ENCODE measurements around the gene CGGBP1.

The CGGBP1 gene

GRCh38 chr3:88058581-88059379 lies at the start of gene CGGBP1, which contains the start of gene ZNF654:
CGGBP1 (minus strand) TSS chr3:88059005; CDS start chr3:88055976, 3,029 bp downstream.
ZNF654 (plus strand) TSS chr3:88059255; CDS start chr3:88059320, 65 bp downstream.
- DNase-seq (ENCODE audit: insufficient read length, low spot score), result peak; percentile 77
- peak; percentile 85 for FAIRE-seq
- peak; percentile 86 for TF ChIP-seq POLR2A (IDR thresholded peaks at IDR 0.05; ENCODE audit: low read depth, low read length)

GRCh38 chr3:88105325-88105724 lies 46.5 kb upstream of the CGGBP1 start:
- no peak for FAIRE-seq
- no peak for TF ChIP-seq POLR2A (IDR thresholded peaks at IDR 0.05; ENCODE audit: low read depth, low read length)
- DNase-seq (ENCODE audit: insufficient read length, low spot score), result no peak

- DNase-seq (ENCODE audit: insufficient read length, low spot score) (no peak), FAIRE-seq (no peak)
- no peak for TF ChIP-seq POLR2A (IDR thresholded peaks at IDR 0.05; ENCODE audit: low read depth, low read length)
These were observed 42.3 kb upstream of the CGGBP1 start for GRCh38 chr3:88101142-88101541.

- DNase-seq (ENCODE audit: insufficient read length, low spot score) (no peak), FAIRE-seq (no peak)
- no peak for TF ChIP-seq POLR2A (IDR thresholded peaks at IDR 0.05; ENCODE audit: low read depth, low read length)
These were observed 34.5 kb upstream of the CGGBP1 start for GRCh38 chr3:88093266-88093665.

- FAIRE-seq (no peak), DNase-seq (ENCODE audit: insufficient read length, low spot score) (no peak)
- no peak for TF ChIP-seq POLR2A (IDR thresholded peaks at IDR 0.05; ENCODE audit: low read depth, low read length)
These were observed 33.5 kb upstream of the CGGBP1 start for GRCh38 chr3:88092270-88092669.

- FAIRE-seq (no peak), DNase-seq (ENCODE audit: insufficient read length, low spot score) (no peak)
- no peak for TF ChIP-seq POLR2A (IDR thresholded peaks at IDR 0.05; ENCODE audit: low read depth, low read length)
These were observed 31.9 kb upstream of the CGGBP1 start for GRCh38 chr3:88090681-88091080.

GRCh38 chr3:88084097-88084501 lies 25.3 kb upstream of the CGGBP1 start:
- TF ChIP-seq POLR2A (IDR thresholded peaks at IDR 0.05; ENCODE audit: low read depth, low read length), result no peak
- FAIRE-seq, result no peak
- DNase-seq (ENCODE audit: insufficient read length, low spot score), result no peak

GRCh38 chr3:88082854-88083253 lies 24.0 kb upstream of the CGGBP1 start:
- TF ChIP-seq POLR2A (IDR thresholded peaks at IDR 0.05; ENCODE audit: low read depth, low read length), result no peak
- FAIRE-seq, result no peak
- no peak for DNase-seq (ENCODE audit: insufficient read length, low spot score)

GRCh38 chr3:88078932-88079331 lies 20.1 kb upstream of the CGGBP1 start:
- FAIRE-seq (no peak), DNase-seq (ENCODE audit: insufficient read length, low spot score) (no peak)
- no peak for TF ChIP-seq POLR2A (IDR thresholded peaks at IDR 0.05; ENCODE audit: low read depth, low read length)

- no peak for FAIRE-seq
- no peak for DNase-seq (ENCODE audit: insufficient read length, low spot score)
- no peak for TF ChIP-seq POLR2A (IDR thresholded peaks at IDR 0.05; ENCODE audit: low read depth, low read length)
These were observed 17.9 kb upstream of the CGGBP1 start for GRCh38 chr3:88076712-88077111.

- TF ChIP-seq POLR2A (IDR thresholded peaks at IDR 0.05; ENCODE audit: low read depth, low read length), result no peak
- DNase-seq (ENCODE audit: insufficient read length, low spot score) (no peak), FAIRE-seq (no peak)
These were observed 16.7 kb upstream of the CGGBP1 start for GRCh38 chr3:88075497-88075896.

GRCh38 chr3:88075072-88075471 lies 16.3 kb upstream of the CGGBP1 start:
- FAIRE-seq, result no peak

GRCh38 chr3:88061746-88062145 lies 2.9 kb upstream of the CGGBP1 start:
- DNase-seq (ENCODE audit: insufficient read length, low spot score) (no peak), FAIRE-seq (peak; percentile 45)
- TF ChIP-seq POLR2A (IDR thresholded peaks at IDR 0.05; ENCODE audit: low read depth, low read length), result no peak

More at GRCh38 chr3:88075072-88075471, 16.3 kb upstream of the CGGBP1 start:
- TF ChIP-seq POLR2A (IDR thresholded peaks at IDR 0.05; ENCODE audit: low read depth, low read length), result no peak
- DNase-seq (ENCODE audit: insufficient read length, low spot score), result no peak

- no peak for TF ChIP-seq POLR2A (IDR thresholded peaks at IDR 0.05; ENCODE audit: low read depth, low read length)
- DNase-seq (ENCODE audit: insufficient read length, low spot score) (no peak), FAIRE-seq (peak; percentile 36)
These were observed 770 bp upstream of the CGGBP1 start for GRCh38 chr3:88059380-88060170.

- TF ChIP-seq POLR2A (IDR thresholded peaks at IDR 0.05; ENCODE audit: low read depth, low read length), result no peak
- DNase-seq (ENCODE audit: insufficient read length, low spot score) (no peak), FAIRE-seq (peak; percentile 48)
These were observed 562 bp downstream of the CGGBP1 start for GRCh38 chr3:88058306-88058580.

Data from H54 (cell line).